Activated CD8-positive, alpha-beta memory T cell treated with anti-CD3 and anti-CD28 coated beads, Interleukin-2, amount 50 U/mL, for 1 hour (primary cell): ENCODE results near the gene ZNF699.
"Not testable (repeated sequence)": the region's sequence is repeated elsewhere in the genome, so short reads cannot be mapped to it uniquely, and the experiment has no call there.

ENCODE experiments used
- DNase-seq: peaks from one replicate; pipeline ENCODE4 v3.0.0-alpha.2; 2020; ENCODE audit errors: extremely low read depth

The ZNF699 gene

GRCh38 chr19:9289231-9289884 is 20.3 kb downstream of the ZNF699 start:
- DNase-seq: no peak

- not testable (repeated sequence) for DNase-seq
These were observed 26.2 kb downstream of the ZNF699 start for GRCh38 chr19:9283485-9283884.

GRCh38 chr19:9251236-9251635 is 58.4 kb downstream of the ZNF699 start:
- DNase-seq: no peak

DNA sequence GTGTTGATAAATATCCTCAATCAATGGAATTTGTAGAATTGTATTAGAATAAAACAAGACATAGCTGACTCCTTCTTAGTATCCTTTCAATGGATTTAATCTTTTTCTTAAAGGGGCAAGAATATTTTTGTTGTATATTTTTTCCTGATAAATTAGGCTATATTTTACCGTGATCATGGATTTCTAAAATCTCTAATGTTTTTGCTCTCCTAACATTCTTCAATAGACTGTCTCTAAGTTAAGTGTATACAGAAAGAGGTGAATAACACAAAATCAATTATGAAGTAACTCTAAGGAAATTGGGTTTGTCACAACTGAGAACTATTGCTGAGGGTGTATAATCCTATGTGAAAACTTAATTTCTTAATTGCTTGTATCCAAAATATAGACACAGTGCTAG is 59.0 kb downstream of the ZNF699 start, which contains the start of gene OR7E24:
TSS of gene OR7E24 (plus strand) at position 301 of the 400 bp plus-strand sequence. CDS start 114 bp downstream, outside the sequence.
- no peak for DNase-seq
